Daoy (cell line): ENCODE data around the gene C2CD4B. TPM values are rescaled to one million over a fixed set of nuclear protein-coding genes. Genes with fewer than 3 reads are reported as not detected.

Source experiments
- DNase-seq: peaks from one replicate; pipeline ENCODE4 v3.0.0-alpha.2; 2015; ENCODE audit warnings: low read depth
- total RNA-seq: library from RNA; depleted of rRNA; stranded (reverse); fragments of >200 nt; shearing (Covaris generic); gene quantifications from 2 replicates; pipeline ENCODE4 v1.2.3, GENCODE V29; 2014

Gene C2CD4B
- total RNA-seq, 1 experiment from 2014 or later: not detected

GRCh38 chr15:62147551-62147950 is 17.5 kb downstream of the C2CD4B start:
- DNase-seq: no peak

- no peak for DNase-seq
These were observed 17.9 kb downstream of the C2CD4B start for GRCh38 chr15:62147149-62147548.

- DNase-seq: no peak
These were observed 19.9 kb downstream of the C2CD4B start for GRCh38 chr15:62145015-62145735.

- no peak for DNase-seq
These were observed 22.3 kb downstream of the C2CD4B start for GRCh38 chr15:62142736-62143135.

DNA sequence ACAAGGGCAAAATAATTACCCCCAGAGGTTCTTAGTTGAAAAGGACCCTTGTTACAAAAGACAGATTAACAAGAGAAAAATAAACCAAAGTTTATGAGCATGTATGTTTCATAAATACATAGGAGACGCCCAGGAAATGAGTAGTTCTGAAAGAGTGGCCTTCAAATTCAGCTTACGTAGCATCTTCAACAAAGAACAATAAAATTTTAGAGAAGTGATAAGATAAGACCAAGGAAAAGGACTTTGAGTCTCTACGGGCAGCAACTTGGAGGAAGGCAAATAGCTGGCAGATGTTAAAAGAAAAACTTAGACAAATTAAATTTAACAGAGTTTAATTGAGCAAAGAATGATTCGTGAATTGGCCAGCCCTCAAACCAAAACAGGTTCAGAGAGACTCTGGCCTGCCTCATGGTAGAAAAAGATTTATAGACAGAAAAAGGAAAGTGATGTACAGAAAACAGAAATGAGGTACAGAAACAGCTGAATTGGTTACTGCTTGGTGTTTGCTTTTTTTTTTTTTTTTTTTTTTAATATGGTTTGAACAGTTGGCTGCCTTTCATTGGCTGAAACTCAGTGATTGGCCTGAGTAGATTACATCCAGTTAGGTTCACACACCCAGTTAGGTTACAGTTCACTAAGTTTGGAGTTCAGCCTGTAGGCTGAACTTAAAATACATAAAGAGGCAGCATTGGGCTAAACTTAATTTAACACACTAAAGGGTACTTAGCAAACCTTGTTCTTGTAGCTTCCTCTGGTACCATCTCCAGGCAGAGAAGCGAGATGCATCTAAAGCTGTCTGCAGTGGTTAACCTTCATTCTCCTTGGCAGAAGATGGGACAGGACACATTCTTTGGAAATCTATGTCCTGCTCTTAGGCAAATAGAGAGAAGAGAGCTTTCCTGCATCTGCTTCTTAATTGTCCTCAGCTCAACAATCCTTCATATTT is 23.2 kb downstream of the C2CD4B start:
- no peak for DNase-seq

- no peak for DNase-seq
These were observed 23.9 kb downstream of the C2CD4B start for GRCh38 chr15:62141200-62141599.

DNA sequence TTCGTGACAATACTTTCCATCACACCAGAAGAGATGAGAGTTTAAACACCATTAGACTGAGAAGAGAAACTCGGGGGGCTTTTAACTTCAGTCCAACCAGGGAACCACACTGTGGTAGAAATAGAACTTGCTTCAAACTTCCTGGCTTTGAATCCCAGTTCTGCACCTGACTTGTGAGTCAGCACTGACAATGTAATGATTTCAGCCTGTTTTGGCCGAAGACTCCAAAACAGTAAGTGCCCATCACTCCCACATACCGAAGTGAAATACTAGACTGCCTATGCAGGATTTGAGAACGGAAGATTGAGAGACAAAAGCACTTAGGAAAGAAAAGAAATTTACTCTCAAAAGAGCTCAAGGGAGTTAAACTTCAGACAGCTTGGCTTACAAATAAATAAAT is 27.0 kb downstream of the C2CD4B start:
- peak; percentile 80 for DNase-seq

DNA sequence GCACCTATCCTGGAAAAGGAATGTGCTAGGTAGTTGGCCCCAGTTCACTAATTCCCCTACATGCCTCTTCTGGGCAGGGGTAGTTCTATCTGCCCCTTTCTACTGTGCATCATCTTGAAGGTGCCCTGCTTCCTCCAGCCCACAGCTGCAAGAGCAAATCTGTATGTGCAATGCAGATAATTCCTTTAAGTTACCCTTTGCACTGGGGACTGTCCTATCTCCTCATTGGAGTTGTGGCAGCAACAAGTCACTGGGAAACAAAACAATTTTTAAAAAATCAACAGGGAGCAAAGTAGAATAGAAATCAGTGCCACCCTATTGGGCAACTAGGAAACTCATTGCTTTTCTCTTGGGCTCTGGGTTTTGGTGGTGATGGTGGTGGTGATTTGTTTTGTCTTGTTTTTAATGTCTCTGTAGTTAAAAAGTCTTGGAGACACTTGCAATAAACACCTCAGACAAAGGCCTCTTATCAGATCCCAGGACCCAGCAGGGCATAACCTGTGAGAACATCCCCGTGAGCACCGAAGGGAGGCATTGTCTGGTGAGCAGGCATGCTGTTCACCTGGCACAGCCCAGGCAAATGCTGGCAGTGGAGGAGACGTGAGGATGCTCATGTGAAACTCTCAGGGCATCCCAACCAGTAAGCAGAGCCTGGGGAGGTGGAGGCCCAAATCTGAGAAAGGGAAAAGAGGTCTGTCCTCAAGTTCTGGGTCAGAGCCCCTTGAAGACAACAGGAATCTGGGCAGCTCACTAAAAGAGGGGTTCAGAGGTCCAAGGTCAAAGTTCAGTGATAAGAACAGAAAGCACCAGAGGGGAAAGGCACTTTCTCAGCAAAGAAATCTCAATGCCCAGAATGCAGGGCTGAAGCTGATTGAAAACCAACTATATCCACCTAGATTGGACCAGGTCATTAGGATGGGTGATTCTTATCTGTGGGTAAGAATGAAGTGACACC is 27.9 kb downstream of the C2CD4B start:
- DNase-seq: no peak

- peak; percentile 90 for DNase-seq
These were observed 29.5 kb downstream of the C2CD4B start for GRCh38 chr15:62135532-62136134.

DNA sequence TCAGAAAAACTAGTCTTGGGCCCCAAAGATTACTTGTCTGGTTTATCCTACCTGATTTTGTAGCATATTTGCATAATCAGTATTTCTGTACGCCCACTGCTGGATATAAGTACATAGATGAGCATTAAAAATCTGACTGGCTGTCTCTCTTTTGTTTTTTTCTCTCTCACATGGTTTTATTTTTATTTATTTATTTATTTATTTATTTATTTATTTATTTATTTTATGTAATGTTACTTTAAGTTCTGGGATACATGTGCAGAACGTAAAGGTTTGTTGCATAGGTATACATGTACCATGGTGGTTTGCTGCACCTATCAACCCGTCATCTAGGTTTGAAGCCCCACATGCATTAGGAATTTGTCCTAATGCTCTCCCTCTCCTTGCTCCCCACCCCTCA is 31.9 kb downstream of the C2CD4B start:
- DNase-seq: no peak

DNA sequence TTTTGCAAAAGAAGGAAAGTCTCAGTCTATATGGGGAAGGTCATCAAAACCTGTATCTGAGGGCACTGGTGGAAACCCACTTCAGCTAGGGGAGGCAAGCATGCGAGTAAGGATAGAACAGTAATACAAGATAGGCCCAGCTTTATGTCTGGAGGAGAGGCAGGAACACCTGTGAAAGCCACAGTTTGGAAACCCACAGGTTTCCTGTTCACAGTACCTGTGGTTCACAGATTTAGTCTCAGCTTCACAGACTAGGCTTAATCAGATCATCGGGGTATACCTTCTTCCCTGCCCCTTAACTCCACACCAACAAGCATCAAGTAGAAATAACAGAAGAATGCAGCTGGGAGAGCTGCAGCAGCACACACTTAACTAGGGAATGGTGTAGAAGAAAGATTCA is 36.2 kb downstream of the C2CD4B start:
- DNase-seq: no peak

GRCh38 chr15:62126364-62126763 is 38.7 kb downstream of the C2CD4B start:
- DNase-seq: no peak

DNA sequence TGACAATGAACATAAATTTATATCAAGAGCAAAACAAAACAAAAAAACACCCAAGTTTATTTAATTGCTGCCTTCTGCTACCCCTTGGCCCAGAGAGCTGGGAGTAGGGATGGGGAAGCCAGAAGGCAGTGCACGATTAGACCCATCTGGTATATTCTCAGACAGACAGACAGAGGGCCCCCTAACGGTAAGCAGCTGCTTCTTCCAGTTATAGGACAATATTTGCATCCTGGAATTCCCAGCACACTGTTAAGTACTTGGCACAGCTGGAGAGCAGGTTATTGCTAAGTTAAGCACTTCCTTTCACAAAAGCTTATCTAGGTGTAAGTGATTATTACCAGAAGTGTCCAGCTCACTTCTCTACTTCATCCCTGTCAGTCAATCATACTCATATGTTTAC is 39.3 kb downstream of the C2CD4B start:
- DNase-seq: peak; percentile 60

DNA sequence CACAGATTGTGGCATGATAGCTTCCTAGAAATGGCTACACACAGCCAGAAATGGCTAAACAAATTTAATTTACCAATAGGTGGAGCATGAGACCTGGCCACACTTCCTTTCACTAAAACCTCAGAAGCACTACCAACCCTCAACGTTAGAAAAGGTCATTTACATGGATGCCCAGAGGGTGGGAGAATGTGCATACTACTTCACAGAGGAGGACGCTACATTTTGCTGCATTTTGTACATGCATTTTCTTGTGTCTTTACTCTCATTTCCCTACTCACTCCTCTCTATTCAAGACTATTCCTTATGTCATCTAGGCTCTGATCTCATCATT is 40.1 kb downstream of the C2CD4B start:
- DNase-seq: no peak

- DNase-seq: peak; percentile 62
These were observed 40.7 kb downstream of the C2CD4B start for GRCh38 chr15:62124176-62124972.

DNA sequence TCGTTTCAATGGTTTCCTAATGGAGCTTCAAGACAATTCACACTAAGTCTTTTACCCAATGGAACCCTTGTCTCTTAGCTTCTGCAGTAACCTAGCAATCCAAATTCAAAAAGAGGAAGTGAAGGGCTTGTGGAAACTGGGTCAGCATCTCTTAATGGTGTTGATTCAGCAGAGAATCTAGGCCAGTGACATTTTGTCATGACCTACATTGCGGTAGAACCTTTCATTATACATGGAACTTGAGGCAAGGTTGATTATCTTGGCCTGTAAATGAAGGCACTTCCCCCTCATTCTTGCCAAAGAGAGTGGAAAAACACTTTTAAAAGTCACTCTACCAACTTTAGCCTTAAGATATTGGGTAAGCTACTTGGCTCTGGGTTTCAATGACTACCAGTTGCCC is 42.8 kb downstream of the C2CD4B start:
- DNase-seq: no peak

DNA sequence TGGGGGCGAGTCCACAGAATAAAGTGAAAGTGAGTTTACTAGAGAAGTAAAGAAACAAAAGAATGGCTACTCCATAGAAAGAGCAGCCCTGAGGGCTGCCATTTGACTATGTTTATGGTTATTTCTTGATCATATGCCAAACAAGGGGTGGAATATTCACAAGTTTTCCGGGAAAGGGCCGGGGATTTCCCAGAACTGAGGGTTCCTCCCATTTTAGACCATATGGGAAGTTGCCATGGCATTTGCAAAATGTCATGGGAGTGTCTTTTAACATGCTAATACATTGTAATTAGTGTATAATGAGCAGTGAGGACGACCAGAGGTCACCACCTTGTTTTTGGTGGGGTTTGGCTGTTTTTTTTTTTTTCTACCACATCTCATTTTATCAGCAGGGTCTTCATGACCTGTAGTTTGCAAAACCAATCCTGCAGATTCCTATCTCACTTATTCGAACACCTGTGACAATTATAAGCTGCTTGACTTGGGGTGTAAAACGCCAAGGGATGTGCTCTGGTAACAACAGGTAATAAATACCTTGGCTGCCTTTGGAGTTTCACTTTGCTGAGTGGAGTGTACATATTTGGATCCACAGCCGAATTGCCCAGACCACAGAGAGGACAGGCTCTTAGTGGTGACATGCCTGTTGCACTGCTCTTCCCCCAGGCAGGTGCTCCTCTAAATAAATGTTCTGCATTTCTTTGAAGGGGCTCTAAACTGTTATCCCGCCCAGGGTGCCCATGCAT is 43.6 kb downstream of the C2CD4B start:
- DNase-seq: no peak

- DNase-seq: no peak
These were observed 44.3 kb downstream of the C2CD4B start for GRCh38 chr15:62120776-62121175.

DNA sequence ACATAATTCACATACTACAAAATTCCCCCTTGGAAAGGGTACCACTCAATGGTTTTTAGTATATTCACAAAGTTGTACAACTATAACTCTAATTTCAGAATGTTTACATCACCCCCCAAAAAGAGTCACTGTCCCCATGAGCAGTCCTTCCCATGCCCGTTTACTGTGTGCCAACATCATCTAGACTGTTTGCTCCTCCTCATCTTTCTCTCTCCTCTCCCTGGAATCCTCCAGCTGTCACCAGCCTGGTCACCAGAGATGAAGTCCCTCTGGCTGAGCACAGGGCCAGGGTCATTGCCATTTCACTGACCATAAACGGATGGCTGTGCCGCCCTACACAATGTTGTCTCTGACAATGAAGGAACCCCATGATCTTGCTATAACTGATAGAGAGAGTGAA is 45.2 kb downstream of the C2CD4B start:
- no peak for DNase-seq
